ENCODE results near the gene UBQLN4. TPM values are rescaled to one million over a fixed set of nuclear protein-coding genes. Genes with fewer than 3 reads are reported as not detected.
A peak's percentile ranks its signal among the peaks of the same experiment; 100 is the strongest.

UBQLN4 gene
- total RNA-seq, 2 experiments from 2014 or later = 32.7 to 32.9 TPM

- ChIA-PET CTCF (interaction anchor here (0.7 to 20.9 kb wide), 10 partner anchors 15 to 228 kb away, joined by 3 to 1097 read pairs (median 7); partner anchors contain the start of gene LMNA), POLR2A (interaction anchor here (2.4 kb wide), 1 partner anchor 38 kb away, joined by 9 read pairs; no protein-coding TSS in a partner anchor)
- Mint-ChIP-seq H3K9me3 (no peaks in the 10 kb centered on the region), H3K27ac (no peak overlapping the region), H3K4me3 (no peak overlapping the region), H3K4me1 (ENCODE audit: low read depth) (peaks cover 21% of the 10 kb centered on the region), H3K27me3 (peaks cover 7% of the 10 kb centered on the region), H3K36me3 (no peaks in the 10 kb centered on the region)
- intact Hi-C loops (cut with micrococcal nuclease) = loop anchor here (2.0 to 10.0 kb wide), 2 partner anchors 353 to 413 kb away; partner anchors contain the start of gene MEF2D
- no peak for DNase-seq
Observed at GRCh38 chr1:156091610-156092009, 38.0 kb upstream of the UBQLN4 start.

GRCh38 chr1:156090840-156091188 is 37.2 kb upstream of the UBQLN4 start:
- Mint-ChIP-seq H3K36me3 (no peaks in the 10 kb centered on the region), H3K27me3 (peaks cover 12% of the 10 kb centered on the region), H3K4me3 (peak overlapping the region; percentile 10), H3K27ac (peak overlapping the region; percentile 42), H3K4me1 (ENCODE audit: low read depth) (peaks cover 13% of the 10 kb centered on the region), H3K9me3 (no peaks in the 10 kb centered on the region)
- peak; percentile 93 for DNase-seq
- intact Hi-C loops (cut with micrococcal nuclease) = loop anchor here (1.0 to 10.0 kb wide), 3 partner anchors 39 to 414 kb away; partner anchors contain the start of gene MEF2D
- CTCF ChIA-PET = interaction anchor here (0.7 to 20.9 kb wide), 16 partner anchors 16 to 229 kb away, joined by 3 to 1097 read pairs (median 4); partner anchors contain the start of genes LMNA and SMG5
- POLR2A ChIA-PET = interaction anchor here (2.4 kb wide), 1 partner anchor 39 kb away, joined by 9 read pairs; no protein-coding TSS in a partner anchor

- Mint-ChIP-seq H3K9me3 (no peaks in the 10 kb centered on the region), H3K27me3 (peaks cover 14% of the 10 kb centered on the region), H3K36me3 (no peaks in the 10 kb centered on the region), H3K4me3 (peak overlapping the region; percentile 10), H3K27ac (peak overlapping the region; percentile 42), H3K4me1 (ENCODE audit: low read depth) (peaks cover 9% of the 10 kb centered on the region)
- POLR2A ChIA-PET = no interaction called here
- DNase-seq = no peak
- CTCF ChIA-PET = interaction anchor here (0.7 to 20.9 kb wide), 17 partner anchors 16 to 295 kb away, joined by 3 to 1097 read pairs (median 4); partner anchors contain the start of genes LMNA and SMG5
- intact Hi-C loops (cut with micrococcal nuclease) = loop anchor here (1.0 to 10.0 kb wide), 3 partner anchors 40 to 415 kb away; partner anchors contain the start of gene MEF2D
Observed at GRCh38 chr1:156090138-156090839, 36.7 kb upstream of the UBQLN4 start.

- DNase-seq = no peak
- no peaks in the 10 kb centered on the region for H3K9me3 Mint-ChIP-seq
- intact Hi-C loops (cut with micrococcal nuclease) = loop anchor here (1.0 to 10.0 kb wide), 3 partner anchors 41 to 415 kb away; partner anchors contain the start of gene MEF2D
- CTCF ChIA-PET = interaction anchor here (0.7 to 20.9 kb wide), 13 partner anchors 17 to 296 kb away, joined by 3 to 1097 read pairs (median 4); partner anchors contain the start of genes LMNA and SMG5
- no peak overlapping the region for H3K27ac Mint-ChIP-seq
- POLR2A ChIA-PET = no interaction called here
- H3K4me3 Mint-ChIP-seq = no peak overlapping the region
- H3K4me1 Mint-ChIP-seq (ENCODE audit: low read depth) = peaks cover 6% of the 10 kb centered on the region
- no peaks in the 10 kb centered on the region for H3K36me3 Mint-ChIP-seq
- H3K27me3 Mint-ChIP-seq = peaks cover 20% of the 10 kb centered on the region
Observed at GRCh38 chr1:156089704-156090103, 36.1 kb upstream of the UBQLN4 start.

GRCh38 chr1:156086256-156086662 is 32.7 kb upstream of the UBQLN4 start:
- POLR2A ChIA-PET = no interaction called here
- Mint-ChIP-seq H3K9me3 (no peaks in the 10 kb centered on the region), H3K4me1 (ENCODE audit: low read depth) (peaks cover 12% of the 10 kb centered on the region), H3K36me3 (no peaks in the 10 kb centered on the region), H3K27ac (no peak overlapping the region), H3K4me3 (no peak overlapping the region), H3K27me3 (peaks cover 27% of the 10 kb centered on the region)
- DNase-seq = no peak
- intact Hi-C loops (cut with micrococcal nuclease) = no loop called here
- CTCF ChIA-PET = interaction anchor here (0.7 to 1.0 kb wide), 3 partner anchors 10 to 55 kb away, joined by 3 read pairs; no protein-coding TSS in a partner anchor

GRCh38 chr1:156083800-156084790 is 30.5 kb upstream of the UBQLN4 start:
- Mint-ChIP-seq H3K9me3 (no peaks in the 10 kb centered on the region), H3K27ac (no peak overlapping the region), H3K36me3 (no peaks in the 10 kb centered on the region), H3K27me3 (peaks cover 28% of the 10 kb centered on the region), H3K4me3 (peak overlapping the region; percentile 6), H3K4me1 (ENCODE audit: low read depth) (peaks cover 6% of the 10 kb centered on the region)
- CTCF ChIA-PET = interaction anchor here (0.8 to 1.6 kb wide), 4 partner anchors 18 to 46 kb away, joined by 3 to 11 read pairs (median 4); no protein-coding TSS in a partner anchor
- POLR2A ChIA-PET = interaction anchor here (1.3 kb wide), 1 partner anchor 32 kb away, joined by 3 read pairs; no protein-coding TSS in a partner anchor
- no peak for DNase-seq
- intact Hi-C loops (cut with micrococcal nuclease) = no loop called here

GRCh38 chr1:156082309-156083091 is 28.9 kb upstream of the UBQLN4 start, which contains the start of gene MEX3A:
Gene MEX3A, minus strand, starts transcription at chr1:156082465. Its CDS starts 467 bp downstream, at chr1:156081998.
- H3K4me1 Mint-ChIP-seq (ENCODE audit: low read depth) = peaks cover 6% of the 10 kb centered on the region
- H3K27ac Mint-ChIP-seq = no peak within 1 kb of the TSS
- ChIA-PET CTCF (interaction anchor here (0.7 to 1.3 kb wide), 5 partner anchors 16 to 364 kb away, joined by 3 to 5 read pairs (median 4); partner anchors contain the start of gene SEMA4A), POLR2A (interaction anchor here (0.6 to 1.3 kb wide), 4 partner anchors 18 to 362 kb away, joined by 3 read pairs; no protein-coding TSS in a partner anchor)
- H3K9me3 Mint-ChIP-seq = no peaks in the 10 kb centered on the region
- peak within 1 kb of the TSS; percentile 74 for H3K4me3 Mint-ChIP-seq
- intact Hi-C loops (cut with micrococcal nuclease) = no loop called here
- peak; percentile 75 for DNase-seq
- no peaks in the 10 kb centered on the region for H3K36me3 Mint-ChIP-seq
- peaks cover 28% of the 10 kb centered on the region for H3K27me3 Mint-ChIP-seq

GRCh38 chr1:156081917-156082308 is 28.3 kb upstream of the UBQLN4 start:
- H3K9me3 Mint-ChIP-seq = no peaks in the 10 kb centered on the region
- peaks cover 6% of the 10 kb centered on the region for H3K4me1 Mint-ChIP-seq (ENCODE audit: low read depth)
- intact Hi-C loops (cut with micrococcal nuclease) = no loop called here
- ChIA-PET POLR2A (no interaction called here), CTCF (interaction anchor here (0.7 to 1.0 kb wide), 3 partner anchors 28 to 364 kb away, joined by 3 to 4 read pairs (median 4); partner anchors contain the start of gene UBQLN4)
- H3K36me3 Mint-ChIP-seq = no peaks in the 10 kb centered on the region
- peaks cover 28% of the 10 kb centered on the region for H3K27me3 Mint-ChIP-seq
- H3K4me3 Mint-ChIP-seq = peak overlapping the region; percentile 73
- no peak overlapping the region for H3K27ac Mint-ChIP-seq
- no peak for DNase-seq

GRCh38 chr1:156081180-156081916 is 27.8 kb upstream of the UBQLN4 start:
- no peak for DNase-seq
- Mint-ChIP-seq H3K4me3 (peak overlapping the region; percentile 73), H3K36me3 (no peaks in the 10 kb centered on the region), H3K27ac (no peak overlapping the region), H3K4me1 (ENCODE audit: low read depth) (peaks cover 6% of the 10 kb centered on the region), H3K27me3 (peaks cover 26% of the 10 kb centered on the region), H3K9me3 (no peaks in the 10 kb centered on the region)
- ChIA-PET POLR2A (no interaction called here), CTCF (interaction anchor here (1.0 kb wide), 2 partner anchors 28 to 144 kb away, joined by 4 read pairs; partner anchors contain the start of gene UBQLN4)
- intact Hi-C loops (cut with micrococcal nuclease) = no loop called here

- Mint-ChIP-seq H3K27me3 (peaks cover 23% of the 10 kb centered on the region), H3K9me3 (no peaks in the 10 kb centered on the region), H3K27ac (no peak overlapping the region), H3K4me3 (peak overlapping the region; percentile 33), H3K4me1 (ENCODE audit: low read depth) (peaks cover 6% of the 10 kb centered on the region), H3K36me3 (no peaks in the 10 kb centered on the region)
- intact Hi-C loops (cut with micrococcal nuclease) = no loop called here
- POLR2A ChIA-PET = no interaction called here
- DNase-seq = no peak
- CTCF ChIA-PET = interaction anchor here (1.0 kb wide), 1 partner anchor 27 kb away, joined by 4 read pairs; the partner anchor contains the start of gene UBQLN4
Observed at GRCh38 chr1:156080863-156081179, 27.2 kb upstream of the UBQLN4 start.

Data from activated CD4-positive, alpha-beta memory T cell treated with anti-CD3 and anti-CD28 coated beads for 36 hours (primary cell).